A172 (cell line): Measurements from ENCODE around the gene MRC1. TPM values are rescaled to one million over a fixed set of nuclear protein-coding genes. Genes with fewer than 3 reads are reported as not detected.

Experiments
- total RNA-seq: library from RNA; depleted of rRNA; stranded (reverse); fragments of >200 nt; shearing (Covaris generic); gene quantifications from 2 replicates; pipeline ENCODE4 v1.2.3, GENCODE V29; 2014; rRNA removed

Gene MRC1
- total RNA-seq, 1 experiment from 2014 or later, result not detected

Other genes starting within 250 kb of the MRC1 start
- 109 and 157 TPM in 2 replicates for gene HACD1, start 192.0 kb upstream of the MRC1 start, total RNA-seq
- gene STAM, start 165.2 kb upstream of the MRC1 start, total RNA-seq, result 82.7 and 115 TPM in 2 replicates
- 0.05 and 0.12 TPM in 2 replicates for gene TMEM236, start 57.1 kb upstream of the MRC1 start, total RNA-seq
- gene SLC39A12, start 142.6 kb downstream of the MRC1 start, total RNA-seq, result not detected in 2 replicates